ENCODE results near the gene ADRB2. TPM values are rescaled to one million over a fixed set of nuclear protein-coding genes. Genes with fewer than 3 reads are reported as not detected.

ADRB2 gene
- total RNA-seq, 6 experiments from 2014 or later, result 2.0 to 4.0 (median 3.7) TPM

DNA sequence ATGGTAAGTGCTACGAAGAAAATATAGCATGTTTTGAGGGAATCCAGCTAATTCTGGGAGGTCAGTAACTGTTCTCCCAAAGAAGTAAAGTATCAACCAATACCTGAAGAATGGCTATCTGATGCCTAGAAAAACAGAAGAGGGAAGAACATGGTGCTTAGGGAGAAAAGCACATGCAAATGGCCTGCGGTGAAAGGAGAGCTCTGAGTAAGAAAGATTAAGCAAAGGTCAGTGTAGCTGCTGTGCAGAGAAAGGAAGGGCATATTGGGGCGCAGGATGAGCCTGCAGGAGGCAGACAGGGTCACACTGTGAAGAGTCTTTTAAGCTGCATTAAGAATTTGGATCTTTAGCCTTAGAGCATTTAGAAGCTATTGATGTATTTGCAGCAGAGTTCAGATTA is 11.0 kb downstream of the ADRB2 start:
- Mint-ChIP-seq H3K4me1 (ENCODE audit: low read depth) (peaks cover 45% of the 10 kb centered on the region), H3K36me3 (ENCODE audit: low read depth) (no peaks in the 10 kb centered on the region), H3K4me3 (no peak overlapping the region), H3K27me3 (ENCODE audit: insufficient read depth) (peaks cover 1% of the 10 kb centered on the region), H3K9me3 (no peaks in the 10 kb centered on the region), H3K27ac (no peak overlapping the region)
- no peak for DNase-seq
- no peak for TF ChIP-seq CTCF (IDR thresholded peaks at IDR 0.05)

GRCh38 chr5:148838357-148838756 is 11.9 kb downstream of the ADRB2 start:
- peaks cover 46% of the 10 kb centered on the region for H3K4me1 Mint-ChIP-seq (ENCODE audit: low read depth)
- H3K9me3 Mint-ChIP-seq, result no peaks in the 10 kb centered on the region
- no peak overlapping the region for H3K27ac Mint-ChIP-seq
- no peak overlapping the region for H3K4me3 Mint-ChIP-seq
- DNase-seq, result no peak
- H3K27me3 Mint-ChIP-seq (ENCODE audit: insufficient read depth), result peaks cover 1% of the 10 kb centered on the region
- H3K36me3 Mint-ChIP-seq (ENCODE audit: low read depth), result no peaks in the 10 kb centered on the region
- TF ChIP-seq CTCF (IDR thresholded peaks at IDR 0.05), result no peak

- no peak overlapping the region for H3K4me3 Mint-ChIP-seq
- H3K4me1 Mint-ChIP-seq (ENCODE audit: low read depth), result peaks cover 51% of the 10 kb centered on the region
- no peak for DNase-seq
- TF ChIP-seq CTCF (IDR thresholded peaks at IDR 0.05), result no peak
- H3K27me3 Mint-ChIP-seq (ENCODE audit: insufficient read depth), result peaks cover 1% of the 10 kb centered on the region
- no peaks in the 10 kb centered on the region for H3K9me3 Mint-ChIP-seq
- no peak overlapping the region for H3K27ac Mint-ChIP-seq
- no peaks in the 10 kb centered on the region for H3K36me3 Mint-ChIP-seq (ENCODE audit: low read depth)
Measured at GRCh38 chr5:148839960-148840359, 13.5 kb downstream of the ADRB2 start.

GRCh38 chr5:148840531-148840930 is 14.1 kb downstream of the ADRB2 start:
- no peak overlapping the region for H3K4me3 Mint-ChIP-seq
- DNase-seq, result no peak
- H3K36me3 Mint-ChIP-seq (ENCODE audit: low read depth), result no peaks in the 10 kb centered on the region
- peaks cover 1% of the 10 kb centered on the region for H3K27me3 Mint-ChIP-seq (ENCODE audit: insufficient read depth)
- no peak overlapping the region; the same call in 1 of the 2 replicates for H3K27ac Mint-ChIP-seq
- H3K9me3 Mint-ChIP-seq, result no peaks in the 10 kb centered on the region
- TF ChIP-seq CTCF (IDR thresholded peaks at IDR 0.05), result no peak
- H3K4me1 Mint-ChIP-seq (ENCODE audit: low read depth), result peaks cover 55% of the 10 kb centered on the region

DNA sequence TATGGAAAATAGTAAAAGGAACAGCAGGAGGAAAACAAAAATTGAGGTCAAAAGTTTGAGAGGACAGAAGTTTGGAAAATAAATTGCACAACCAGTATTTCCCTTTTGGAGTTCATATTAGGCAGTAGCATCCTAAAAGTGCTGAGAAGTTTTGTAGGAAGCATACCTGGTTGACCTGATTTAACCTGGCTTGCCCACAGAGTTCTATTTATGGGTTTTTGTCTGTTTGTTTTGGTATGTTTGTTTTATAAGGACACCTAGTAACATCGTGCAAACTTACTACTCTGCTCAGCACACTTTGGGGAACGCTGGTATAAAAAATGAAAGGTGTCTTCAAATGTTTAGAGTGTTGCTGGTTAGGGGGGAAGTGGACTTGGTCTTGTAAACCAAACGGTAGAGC is 15.1 kb downstream of the ADRB2 start:
- Mint-ChIP-seq H3K36me3 (ENCODE audit: low read depth) (no peaks in the 10 kb centered on the region), H3K9me3 (no peaks in the 10 kb centered on the region), H3K4me1 (ENCODE audit: low read depth) (peaks cover 65% of the 10 kb centered on the region), H3K27me3 (ENCODE audit: insufficient read depth) (peaks cover 1% of the 10 kb centered on the region), H3K4me3 (no peak overlapping the region), H3K27ac (no peak overlapping the region)
- no peak for DNase-seq
- TF ChIP-seq CTCF (IDR thresholded peaks at IDR 0.05), result no peak

DNA sequence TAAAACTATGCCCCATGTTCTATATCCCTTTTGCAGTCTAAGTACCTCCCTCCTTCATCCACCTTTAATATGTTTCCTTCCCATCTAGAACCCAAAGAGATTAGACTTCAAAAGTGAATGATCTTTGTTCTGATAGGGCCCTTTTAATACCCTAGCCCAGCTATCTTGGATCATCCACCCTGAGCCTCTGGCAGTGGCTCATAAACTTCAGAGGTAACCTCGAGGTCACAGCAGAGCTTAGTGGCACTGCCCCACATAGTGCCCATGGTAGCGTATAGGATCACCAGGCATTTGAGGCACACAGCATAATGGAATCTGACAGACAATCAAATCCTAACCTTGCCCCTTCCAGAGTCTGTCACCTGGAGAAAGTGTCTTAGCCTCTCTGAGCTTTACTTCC is 15.8 kb downstream of the ADRB2 start:
- no peak for TF ChIP-seq CTCF (IDR thresholded peaks at IDR 0.05)
- Mint-ChIP-seq H3K9me3 (no peaks in the 10 kb centered on the region), H3K27me3 (ENCODE audit: insufficient read depth) (peaks cover 1% of the 10 kb centered on the region), H3K4me1 (ENCODE audit: low read depth) (peaks cover 70% of the 10 kb centered on the region), H3K4me3 (no peak overlapping the region), H3K36me3 (ENCODE audit: low read depth) (no peaks in the 10 kb centered on the region), H3K27ac (peak overlapping the region; percentile 44)
- DNase-seq, result no peak
